Measurements from ENCODE around the gene TCF19.

DNA sequence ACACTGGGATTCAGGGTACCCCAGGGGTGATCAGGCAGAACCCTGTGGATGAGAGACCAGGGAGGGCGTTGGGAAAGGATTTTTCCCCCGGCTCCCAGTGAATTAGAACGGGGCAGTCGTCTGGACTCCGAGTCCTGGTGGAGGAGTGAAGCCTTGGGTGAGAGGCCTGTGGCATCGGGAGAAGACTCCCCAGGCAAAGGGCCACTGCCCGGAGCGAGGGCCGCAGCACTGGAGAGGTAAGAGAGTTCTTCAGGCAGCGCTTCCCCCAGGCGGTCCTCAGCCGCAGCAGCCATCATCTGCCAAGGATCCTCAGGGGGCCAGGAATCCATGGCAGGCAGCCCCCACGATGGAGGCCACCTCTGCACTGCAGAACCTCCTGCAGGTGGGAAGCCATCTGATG, 46.7 kb upstream of the TCF19 start:
- no peak for TF ChIP-seq POLR2AphosphoS5 (IDR thresholded peaks at IDR 0.05)
- TF ChIP-seq POLR2A (IDR thresholded peaks at IDR 0.05) = no peak
- TF ChIP-seq, protein P1, sequence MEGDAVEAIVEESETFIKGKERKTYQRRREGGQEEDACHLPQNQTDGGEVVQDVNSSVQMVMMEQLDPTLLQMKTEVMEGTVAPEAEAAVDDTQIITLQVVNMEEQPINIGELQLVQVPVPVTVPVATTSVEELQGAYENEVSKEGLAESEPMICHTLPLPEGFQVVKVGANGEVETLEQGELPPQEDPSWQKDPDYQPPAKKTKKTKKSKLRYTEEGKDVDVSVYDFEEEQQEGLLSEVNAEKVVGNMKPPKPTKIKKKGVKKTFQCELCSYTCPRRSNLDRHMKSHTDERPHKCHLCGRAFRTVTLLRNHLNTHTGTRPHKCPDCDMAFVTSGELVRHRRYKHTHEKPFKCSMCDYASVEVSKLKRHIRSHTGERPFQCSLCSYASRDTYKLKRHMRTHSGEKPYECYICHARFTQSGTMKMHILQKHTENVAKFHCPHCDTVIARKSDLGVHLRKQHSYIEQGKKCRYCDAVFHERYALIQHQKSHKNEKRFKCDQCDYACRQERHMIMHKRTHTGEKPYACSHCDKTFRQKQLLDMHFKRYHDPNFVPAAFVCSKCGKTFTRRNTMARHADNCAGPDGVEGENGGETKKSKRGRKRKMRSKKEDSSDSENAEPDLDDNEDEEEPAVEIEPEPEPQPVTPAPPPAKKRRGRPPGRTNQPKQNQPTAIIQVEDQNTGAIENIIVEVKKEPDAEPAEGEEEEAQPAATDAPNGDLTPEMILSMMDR (IDR thresholded peaks at IDR 0.05) = no peak
- no peak for TF ChIP-seq EP300 (IDR thresholded peaks at IDR 0.05)
